Liver (tissue), 3 donors: ENCODE results near the gene ANXA6.

Experiments used
- MAX ChIP-seq: IDR thresholded peaks from 2 replicates; pipeline ENCODE4 v1.6.1; 2016; ENCODE audit warnings: antibody characterized with exemption
- RAD21 ChIP-seq, 2 donors: IDR thresholded peaks; 2 replicates each; pipeline ENCODE4 v1.6.1; 2016; ENCODE audit warnings: antibody characterized with exemption in 2 of 2, mild to moderate bottlenecking in 2 of 2
- SP1 ChIP-seq: IDR thresholded peaks from 2 replicates; pipeline ENCODE4 v1.6.1; 2018; ENCODE audit warnings: antibody characterized with exemption, mild to moderate bottlenecking
- TAF1 ChIP-seq: conservative IDR thresholded peaks from 2 replicates; pipeline ENCODE4 v1.6.1; 2016; ENCODE audit warnings: antibody characterized with exemption, mild to moderate bottlenecking
- YY1 ChIP-seq: IDR thresholded peaks from 2 replicates; pipeline ENCODE4 v1.6.1; 2016; ENCODE audit warnings: antibody characterized with exemption, mild to moderate bottlenecking
- TF ChIP-seq, protein P1 (sequence below): fragments of 150-350 bp; IDR thresholded peaks from 2 replicates; pipeline ENCODE4 v1.5.1; 2017; ENCODE audit warnings: improper control_type of control experiment, low read depth, low read length; ENCODE audit not compliant: missing input control
- donor health status: healthy.
- donor health status: healthy.

DNA sequence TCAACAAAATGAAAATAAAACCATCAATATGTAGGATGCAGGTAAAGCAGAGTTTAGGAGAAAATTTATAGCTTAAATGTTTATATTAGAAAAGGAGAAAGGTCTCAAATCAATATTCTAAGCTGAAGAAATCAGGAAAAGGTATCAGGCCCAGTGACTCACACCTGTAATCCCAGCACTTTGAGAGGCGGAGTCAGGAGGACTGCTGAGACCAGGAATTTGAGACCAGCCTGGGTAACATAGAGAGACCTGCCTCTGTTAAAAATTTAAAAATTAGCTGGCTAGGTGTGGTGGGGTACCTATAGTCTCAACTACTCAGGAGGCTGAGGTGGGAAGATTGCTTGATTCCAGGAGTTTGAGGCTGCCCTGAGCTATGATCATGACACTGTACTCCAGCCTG, 34.1 kb upstream of the ANXA6 start:
- TF ChIP-seq, protein P1, sequence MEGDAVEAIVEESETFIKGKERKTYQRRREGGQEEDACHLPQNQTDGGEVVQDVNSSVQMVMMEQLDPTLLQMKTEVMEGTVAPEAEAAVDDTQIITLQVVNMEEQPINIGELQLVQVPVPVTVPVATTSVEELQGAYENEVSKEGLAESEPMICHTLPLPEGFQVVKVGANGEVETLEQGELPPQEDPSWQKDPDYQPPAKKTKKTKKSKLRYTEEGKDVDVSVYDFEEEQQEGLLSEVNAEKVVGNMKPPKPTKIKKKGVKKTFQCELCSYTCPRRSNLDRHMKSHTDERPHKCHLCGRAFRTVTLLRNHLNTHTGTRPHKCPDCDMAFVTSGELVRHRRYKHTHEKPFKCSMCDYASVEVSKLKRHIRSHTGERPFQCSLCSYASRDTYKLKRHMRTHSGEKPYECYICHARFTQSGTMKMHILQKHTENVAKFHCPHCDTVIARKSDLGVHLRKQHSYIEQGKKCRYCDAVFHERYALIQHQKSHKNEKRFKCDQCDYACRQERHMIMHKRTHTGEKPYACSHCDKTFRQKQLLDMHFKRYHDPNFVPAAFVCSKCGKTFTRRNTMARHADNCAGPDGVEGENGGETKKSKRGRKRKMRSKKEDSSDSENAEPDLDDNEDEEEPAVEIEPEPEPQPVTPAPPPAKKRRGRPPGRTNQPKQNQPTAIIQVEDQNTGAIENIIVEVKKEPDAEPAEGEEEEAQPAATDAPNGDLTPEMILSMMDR = no peak
- no peak for TF ChIP-seq TAF1
- TF ChIP-seq SP1 = no peak
- TF ChIP-seq MAX = no peak
- no peak for TF ChIP-seq YY1
- no peak for TF ChIP-seq RAD21 (IDR thresholded peaks at IDR 0.05)
